Mesenchymal stem cell (in vitro differentiated cells and primary cell): ENCODE results near the gene TEN1.
"Not testable (repeated sequence)": the region's sequence is repeated elsewhere in the genome, so short reads cannot be mapped to it uniquely, and the experiment has no call there.

Experiments used
- DNase-seq: peaks from one replicate; pipeline ENCODE4 v3.0.0-alpha.2; 2013
- H2AFZ ChIP-seq: one replicate; pipeline ENCODE4 v1.6.1; 2013; ENCODE audit warnings: low read depth, mild to moderate bottlenecking, control low read depth, inconsistent platforms, low read length, moderate library complexity
- H2AK5ac ChIP-seq: 2 replicates; pipeline ENCODE4 v1.6.1; 2013; ENCODE audit warnings: low read length, moderate library complexity, mild to moderate bottlenecking, inconsistent platforms; ENCODE audit not compliant: severe bottlenecking
- H2BK120ac ChIP-seq: one replicate; pipeline ENCODE4 v1.6.1; 2013; ENCODE audit warnings: low read depth, mild to moderate bottlenecking, inconsistent platforms, low read length, moderate library complexity
- H2BK12ac ChIP-seq, 2 experiments: one replicate each; pipeline ENCODE4 v1.6.1; 2013; ENCODE audit warnings: inconsistent platforms in 2 of 2, low read length in 2 of 2, mild to moderate bottlenecking in 2 of 2, moderate library complexity in 2 of 2, control low read depth in 1 of 2
- H2BK15ac ChIP-seq: one replicate; pipeline ENCODE4 v1.6.1; 2013; ENCODE audit warnings: mild to moderate bottlenecking, low read depth, inconsistent platforms; ENCODE audit not compliant: poor library complexity, severe bottlenecking
- H2BK5ac ChIP-seq: 2 replicates; pipeline ENCODE4 v1.6.1; 2013; ENCODE audit warnings: low read depth, mild to moderate bottlenecking, low read length, control low read depth, inconsistent platforms; ENCODE audit not compliant: poor library complexity, severe bottlenecking
- H3K14ac ChIP-seq, 2 experiments: one replicate each; pipeline ENCODE4 v1.6.1; 2013; ENCODE audit warnings: inconsistent platforms in 2 of 2, low read length in 2 of 2, control low read depth in 1 of 2, mild to moderate bottlenecking in 1 of 2, moderate library complexity in 1 of 2
- H3K18ac ChIP-seq, 2 experiments: one replicate each; pipeline ENCODE4 v1.6.1; 2013; ENCODE audit warnings: inconsistent platforms in 2 of 2, low read length in 2 of 2, control low read depth in 1 of 2, low read depth in 1 of 2, mild to moderate bottlenecking in 1 of 2
- H3K23ac ChIP-seq, 2 experiments: one replicate each; pipeline ENCODE4 v1.6.1; 2013; ENCODE audit warnings: inconsistent platforms in 2 of 2, low read length in 2 of 2, mild to moderate bottlenecking in 2 of 2, moderate library complexity in 2 of 2, control low read depth in 1 of 2
- H3K27ac ChIP-seq: 2 replicates; pipeline ENCODE4 v1.5.1; 2013; ENCODE audit warnings: mild to moderate bottlenecking, moderate library complexity, low read length, control low read depth, inconsistent platforms; ENCODE audit not compliant: poor library complexity, severe bottlenecking
- H3K27me3 ChIP-seq, 2 experiments: 2 replicates each; pipeline versions ENCODE4 v1.6.1 to v1.7.0; 2013; ENCODE audit warnings: low read length in 2 of 2, mild to moderate bottlenecking in 2 of 2, moderate library complexity in 2 of 2, control low read depth in 1 of 2, inconsistent platforms in 1 of 2; ENCODE audit not compliant: control insufficient read depth in 1 of 2, insufficient read depth in 1 of 2
- H3K36me3 ChIP-seq, 2 experiments: 2 replicates each; pipeline versions ENCODE4 v1.6.1 to v1.7.0; 2013; ENCODE audit warnings: low read length in 2 of 2, control low read depth in 1 of 2, inconsistent platforms in 1 of 2, low read depth in 1 of 2, mild to moderate bottlenecking in 1 of 2; ENCODE audit not compliant: insufficient read depth in 2 of 2, control insufficient read depth in 1 of 2
- H3K4ac ChIP-seq, 2 experiments: one replicate each; pipeline ENCODE4 v1.6.1; 2013; ENCODE audit warnings: inconsistent platforms in 2 of 2, low read length in 2 of 2, mild to moderate bottlenecking in 2 of 2, moderate library complexity in 2 of 2, control low read depth in 1 of 2, low read depth in 1 of 2
- H3K4me1 ChIP-seq: 2 replicates; pipeline ENCODE4 v1.6.1; 2013; ENCODE audit warnings: low read depth, low read length, control low read depth; ENCODE audit not compliant: control insufficient read depth, insufficient read depth
- H3K4me2 ChIP-seq: 2 replicates; pipeline ENCODE4 v1.6.1; 2013; ENCODE audit warnings: low read length, mild to moderate bottlenecking, inconsistent platforms; ENCODE audit not compliant: poor library complexity, severe bottlenecking
- H3K4me3 ChIP-seq, 2 experiments: 2 replicates each; pipeline versions ENCODE4 v1.5.1 to v1.7.0; 2013; ENCODE audit warnings: low read length in 2 of 2, mild to moderate bottlenecking in 2 of 2, control low read depth in 1 of 2, low read depth in 1 of 2; ENCODE audit not compliant: insufficient read depth in 1 of 2
- H3K79me1 ChIP-seq: replicated peaks from 2 replicates; pipeline ENCODE4 v1.6.1; 2013; ENCODE audit warnings: mild to moderate bottlenecking, control low read depth, low read length, inconsistent platforms; ENCODE audit not compliant: poor library complexity, severe bottlenecking
- H3K9ac ChIP-seq: 2 replicates; pipeline ENCODE4 v1.7.0; 2013; ENCODE audit warnings: mild to moderate bottlenecking, low read length, moderate library complexity
- H3K9me3 ChIP-seq: 2 replicates; pipeline ENCODE4 v1.7.0; 2013; ENCODE audit warnings: mild to moderate bottlenecking, low read length; ENCODE audit not compliant: control insufficient read depth
- H4K8ac ChIP-seq: one replicate; pipeline ENCODE4 v1.6.1; 2013; ENCODE audit warnings: inconsistent platforms, mild to moderate bottlenecking, low read length, moderate library complexity
- H4K91ac ChIP-seq: one replicate; pipeline ENCODE4 v1.6.1; 2013; ENCODE audit warnings: mild to moderate bottlenecking, low read length, inconsistent platforms
- WGBS: methylation state at CpG from one replicate; pipeline ENCODE4 v1.1.7; 2013; ENCODE audit warnings: mixed read lengths; 5-methylcytosine and 5-hydroxymethylcytosine counted together

TEN1 gene

GRCh38 chr17:75970011-75970523, 9.0 kb upstream of the TEN1 start:
- H3K4me3 ChIP-seq, result no peak overlapping the region
- 67% methylated on average over 3 of the region's 4 CpGs for WGBS
- no peak overlapping the region for H2BK12ac ChIP-seq

GRCh38 chr17:75970626-75971025, 8.4 kb upstream of the TEN1 start:
- H3K9ac ChIP-seq, result no peak overlapping the region
- no peaks in the 10 kb centered on the region for H3K9me3 ChIP-seq
- H3K18ac ChIP-seq, result no peak overlapping the region

More at GRCh38 chr17:75970011-75970523, 9.0 kb upstream of the TEN1 start:
- Histone ChIP-seq H3K79me1 (peaks cover 11% of the 10 kb centered on the region), H3K18ac (no peak overlapping the region), H3K36me3 (peaks cover 11 to 44% of the 10 kb centered on the region in 2 experiments), H2BK15ac (no peak overlapping the region), H3K23ac (no peak overlapping the region), H2BK120ac (no peak overlapping the region), H3K4me2 (no peak overlapping the region), H2BK5ac (no peak overlapping the region), H2AFZ (no peak overlapping the region), H3K9ac (no peak overlapping the region), H3K4me1 (peaks cover 1% of the 10 kb centered on the region), H4K8ac (no peak overlapping the region), H3K9me3 (no peaks in the 10 kb centered on the region), H3K14ac (no peak overlapping the region), H2AK5ac (no peak overlapping the region), H4K91ac (no peak overlapping the region), H3K4ac (no peak overlapping the region), H3K27me3 (no peaks in the 10 kb centered on the region), H3K27ac (no peak overlapping the region)
- DNase-seq, result no peak

GRCh38 chr17:75975187-75975586, 3.9 kb upstream of the TEN1 start:
- H3K4ac ChIP-seq, H2BK12ac ChIP-seq, H4K8ac ChIP-seq, H2AK5ac ChIP-seq, H3K9me3 ChIP-seq, H3K18ac ChIP-seq, H3K23ac ChIP-seq, H2AFZ ChIP-seq, H3K27ac ChIP-seq, H3K4me1 ChIP-seq, H4K91ac ChIP-seq, H3K4me2 ChIP-seq, H3K27me3 ChIP-seq, H2BK5ac ChIP-seq, DNase-seq, H2BK120ac ChIP-seq, H2BK15ac ChIP-seq, H3K14ac ChIP-seq, H3K79me1 ChIP-seq: not testable (repeated sequence)
- 98% methylated on average over 6 of the region's 6 CpGs for WGBS
- peak overlapping the region in 1 of 2 experiments; percentile 68 for H3K4me3 ChIP-seq
- peaks cover 17 to 39% of the 10 kb centered on the region in 2 experiments for H3K36me3 ChIP-seq
- peak overlapping the region; percentile 80 for H3K9ac ChIP-seq

More at GRCh38 chr17:75970626-75971025, 8.4 kb upstream of the TEN1 start:
- no peak overlapping the region for H2BK5ac ChIP-seq
- DNase-seq, result no peak
- no peaks in the 10 kb centered on the region for H3K27me3 ChIP-seq
- no peak overlapping the region for H4K8ac ChIP-seq
- no peak overlapping the region for H4K91ac ChIP-seq
- H3K4me1 ChIP-seq, result peaks cover 1% of the 10 kb centered on the region
- peaks cover 10% of the 10 kb centered on the region for H3K79me1 ChIP-seq
- no peak overlapping the region for H2BK15ac ChIP-seq
- no peak overlapping the region for H3K4ac ChIP-seq
- peaks cover 13 to 44% of the 10 kb centered on the region in 2 experiments for H3K36me3 ChIP-seq
- 92% methylated on average over 7 of the region's 7 CpGs for WGBS
- no peak overlapping the region for H3K14ac ChIP-seq
- H3K4me2 ChIP-seq, result no peak overlapping the region
- H2BK12ac ChIP-seq, result no peak overlapping the region
- H2AK5ac ChIP-seq, result no peak overlapping the region
- no peak overlapping the region for H3K4me3 ChIP-seq
- no peak overlapping the region for H2BK120ac ChIP-seq
- no peak overlapping the region for H2AFZ ChIP-seq
- H3K27ac ChIP-seq, result no peak overlapping the region
- H3K23ac ChIP-seq, result no peak overlapping the region

GRCh38 chr17:75975757-75976174, 3.3 kb upstream of the TEN1 start:
- Histone ChIP-seq H3K4me1 (peaks cover 4% of the 10 kb centered on the region), H3K4me3 (peak overlapping the region in 1 of 2 experiments; percentile 68), H2AK5ac (no peak overlapping the region), H3K27me3 (no peaks in the 10 kb centered on the region), H3K18ac (no peak overlapping the region), H3K4ac (no peak overlapping the region), H4K8ac (no peak overlapping the region), H2BK120ac (no peak overlapping the region), H2BK15ac (no peak overlapping the region), H2BK12ac (no peak overlapping the region), H3K36me3 (peaks cover 17 to 34% of the 10 kb centered on the region in 2 experiments), H3K14ac (no peak overlapping the region), H3K9ac (peak overlapping the region; percentile 80), H3K27ac (no peak overlapping the region), H3K4me2 (no peak overlapping the region), H2AFZ (no peak overlapping the region), H3K79me1 (peaks cover 15% of the 10 kb centered on the region), H4K91ac (no peak overlapping the region), H3K9me3 (no peaks in the 10 kb centered on the region), H2BK5ac (no peak overlapping the region), H3K23ac (no peak overlapping the region)
- no peak for DNase-seq
- 100% methylated on average over 4 of the region's 5 CpGs for WGBS
